Keratinocyte (primary cell): ENCODE results near the gene PNMA6F.

Experiments
- EZH2 ChIP-seq: IDR thresholded peaks from one replicate; pipeline ENCODE4 v1.6.1; 2012; ENCODE audit warnings: inconsistent platforms, mild to moderate bottlenecking, low read length, moderate library complexity
- TF ChIP-seq, protein P1 (sequence below), 3 experiments: IDR thresholded peaks in 1 of 3; conservative IDR thresholded peaks in 1 of 3; optimal IDR thresholded peaks in 1 of 3; 2 replicates in 2 of 3; 3 replicates in 1 of 3; pipeline versions ENCODE3 to v1.5.1; 2011; ENCODE audit warnings: low read length in 3 of 3, mild to moderate bottlenecking in 3 of 3, moderate library complexity in 2 of 3, control low read depth in 1 of 3, inconsistent platforms in 1 of 3; ENCODE audit not compliant: insufficient read depth in 2 of 3; ENCODE audit errors: extremely low read depth in 1 of 3

DNA sequence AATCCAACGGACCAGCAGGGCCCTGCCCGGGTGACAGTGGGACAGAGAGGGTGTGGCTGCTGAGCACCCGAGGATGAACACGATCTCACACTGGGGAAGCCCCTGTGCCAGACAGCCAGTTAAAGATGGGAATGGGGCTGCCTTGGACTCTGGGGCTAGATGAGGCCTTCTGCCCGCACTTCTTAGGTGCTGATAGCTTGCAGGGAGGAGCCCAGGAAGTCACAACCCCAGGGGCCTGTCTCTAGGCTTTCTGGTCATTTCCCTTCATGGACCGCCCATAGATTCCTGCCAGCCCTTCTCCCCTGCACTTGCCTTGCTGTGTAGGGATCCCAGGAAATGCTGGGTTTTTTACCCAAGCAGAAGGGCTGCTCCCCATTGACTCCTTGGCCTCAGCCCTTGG lies 18.5 kb upstream of the PNMA6F start:
- TF ChIP-seq, protein P1, sequence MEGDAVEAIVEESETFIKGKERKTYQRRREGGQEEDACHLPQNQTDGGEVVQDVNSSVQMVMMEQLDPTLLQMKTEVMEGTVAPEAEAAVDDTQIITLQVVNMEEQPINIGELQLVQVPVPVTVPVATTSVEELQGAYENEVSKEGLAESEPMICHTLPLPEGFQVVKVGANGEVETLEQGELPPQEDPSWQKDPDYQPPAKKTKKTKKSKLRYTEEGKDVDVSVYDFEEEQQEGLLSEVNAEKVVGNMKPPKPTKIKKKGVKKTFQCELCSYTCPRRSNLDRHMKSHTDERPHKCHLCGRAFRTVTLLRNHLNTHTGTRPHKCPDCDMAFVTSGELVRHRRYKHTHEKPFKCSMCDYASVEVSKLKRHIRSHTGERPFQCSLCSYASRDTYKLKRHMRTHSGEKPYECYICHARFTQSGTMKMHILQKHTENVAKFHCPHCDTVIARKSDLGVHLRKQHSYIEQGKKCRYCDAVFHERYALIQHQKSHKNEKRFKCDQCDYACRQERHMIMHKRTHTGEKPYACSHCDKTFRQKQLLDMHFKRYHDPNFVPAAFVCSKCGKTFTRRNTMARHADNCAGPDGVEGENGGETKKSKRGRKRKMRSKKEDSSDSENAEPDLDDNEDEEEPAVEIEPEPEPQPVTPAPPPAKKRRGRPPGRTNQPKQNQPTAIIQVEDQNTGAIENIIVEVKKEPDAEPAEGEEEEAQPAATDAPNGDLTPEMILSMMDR (optimal IDR thresholded peaks at IDR 0.05 in 1 of 3, IDR thresholded peaks at IDR 0.05 in 1 of 3, conservative IDR thresholded peaks at IDR 0.05 in 1 of 3; ENCODE audit: extremely low read depth in 1 of 3, insufficient read depth in 2 of 3, low read length in 3 of 3): no peak
- no peak for TF ChIP-seq EZH2
